ENCODE data around the gene KMT2B.

GRCh38 chr19:35752746-35753350 is 35.0 kb downstream of the KMT2B start:
- TF ChIP-seq, protein P1, sequence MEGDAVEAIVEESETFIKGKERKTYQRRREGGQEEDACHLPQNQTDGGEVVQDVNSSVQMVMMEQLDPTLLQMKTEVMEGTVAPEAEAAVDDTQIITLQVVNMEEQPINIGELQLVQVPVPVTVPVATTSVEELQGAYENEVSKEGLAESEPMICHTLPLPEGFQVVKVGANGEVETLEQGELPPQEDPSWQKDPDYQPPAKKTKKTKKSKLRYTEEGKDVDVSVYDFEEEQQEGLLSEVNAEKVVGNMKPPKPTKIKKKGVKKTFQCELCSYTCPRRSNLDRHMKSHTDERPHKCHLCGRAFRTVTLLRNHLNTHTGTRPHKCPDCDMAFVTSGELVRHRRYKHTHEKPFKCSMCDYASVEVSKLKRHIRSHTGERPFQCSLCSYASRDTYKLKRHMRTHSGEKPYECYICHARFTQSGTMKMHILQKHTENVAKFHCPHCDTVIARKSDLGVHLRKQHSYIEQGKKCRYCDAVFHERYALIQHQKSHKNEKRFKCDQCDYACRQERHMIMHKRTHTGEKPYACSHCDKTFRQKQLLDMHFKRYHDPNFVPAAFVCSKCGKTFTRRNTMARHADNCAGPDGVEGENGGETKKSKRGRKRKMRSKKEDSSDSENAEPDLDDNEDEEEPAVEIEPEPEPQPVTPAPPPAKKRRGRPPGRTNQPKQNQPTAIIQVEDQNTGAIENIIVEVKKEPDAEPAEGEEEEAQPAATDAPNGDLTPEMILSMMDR (IDR thresholded peaks at IDR 0.05) = no peak
- no peak for TF ChIP-seq POLR2A (IDR thresholded peaks at IDR 0.05)

Measured in lower leg skin (tissue), 3 donors.